HepG2 (cell line): ENCODE results near the gene DPH7. TPM values are rescaled to one million over a fixed set of nuclear protein-coding genes. Genes with fewer than 3 reads are reported as not detected.

Experiments used
- AGO2 ChIP-seq: fragments of 200-400 bp; formaldehyde crosslinking; optimal IDR thresholded peaks from 2 replicates; pipeline ENCODE3; 2017; ENCODE audit warnings: mild to moderate bottlenecking, low read depth, low read length, moderate library complexity
- MEF2D ChIP-seq: sonication (generic); formaldehyde crosslinking; IDR thresholded peaks from 2 replicates; pipeline ENCODE4 v1.5.1; 2020; ENCODE audit warnings: mild to moderate bottlenecking, missing genetic modification reagents
- ZBTB38 ChIP-seq: sonication (generic); formaldehyde crosslinking; IDR thresholded peaks from 2 replicates; pipeline ENCODE4 v1.5.1; 2020; ENCODE audit warnings: mild to moderate bottlenecking, missing genetic modification reagents
- ZNF256 ChIP-seq: sonication (generic); formaldehyde crosslinking; conservative IDR thresholded peaks from 2 replicates; pipeline ENCODE4 v1.4.0; 2020; ENCODE audit warnings: missing genetic modification reagents
- ZNF503 ChIP-seq: sonication (generic); formaldehyde crosslinking; IDR thresholded peaks from 2 replicates; pipeline ENCODE4 v1.4.0; 2020; ENCODE audit warnings: missing genetic modification reagents
- ZNF513 ChIP-seq: sonication (generic); formaldehyde crosslinking; conservative IDR thresholded peaks from 2 replicates; pipeline ENCODE4 v1.5.0; 2020; ENCODE audit warnings: missing genetic modification reagents
- ZNF615 ChIP-seq: sonication (generic); formaldehyde crosslinking; IDR thresholded peaks from 2 replicates; pipeline ENCODE4 v1.5.0; 2020; ENCODE audit warnings: mild to moderate bottlenecking, missing genetic modification reagents, borderline replicate concordance
- polyA plus RNA-seq, 8 experiments: library from polyadenylated mRNA; depleted of rRNA in 3 of 8; stranded (reverse) in 7 of 8; unstranded in 1 of 8; fragments of >200 nt; fragmentation: Illumina TruSeq in 4 of 8; extraction: Trizol in 4 of 8; gene quantifications; 2 replicates each; pipeline versions ENCODE4 v1.2.1 to v1.2.3, GENCODE V29; 2011 to 2016; ENCODE audit warnings: low read depth in 4 of 8, missing spikeins in 1 of 8, mixed read lengths in 1 of 8; ENCODE audit not compliant: insufficient read depth in 1 of 8
- total RNA-seq, 5 experiments: library from RNA; depleted of rRNA; stranded (reverse); fragments of >200 nt; fragmentation: Illumina TruSeq; extraction: Trizol; gene quantifications; 2 replicates each; pipeline ENCODE4 v1.2.3, GENCODE V29; 2016; ENCODE audit warnings: low read depth in 1 of 5

The DPH7 gene
- total and polyA plus RNA-seq, 2 of the 13 experiments (the other 11 are each of a cell fraction or from before 2014, with no cell fraction given), result 27.6 to 31.6 TPM

- TF ChIP-seq ZNF503 (CRISPR knock-in tag) (no peak), ZNF256 (CRISPR knock-in tag) (no peak), MEF2D (no peak), ZNF513 (CRISPR knock-in tag) (no peak), ZNF615 (CRISPR knock-in tag) (no peak), AGO2 (peak; percentile 41), ZBTB38 (peak; percentile 94)
Observed at GRCh38 chr9:137582286-137582860, 3.6 kb upstream of the DPH7 start (continued).
